Measurements from ENCODE around the gene SDHAF2. TPM values are rescaled to one million over a fixed set of nuclear protein-coding genes. Genes with fewer than 3 reads are reported as not detected.

Gene SDHAF2
- total and polyA plus RNA-seq, 2 of the 13 experiments (the other 11 are each of a cell fraction or from before 2014, with no cell fraction given): 44.2 to 70.4 TPM

- TF ChIP-seq CSRNP1 (CRISPR knock-in tag; IDR thresholded peaks at IDR 0.05) (0 out of 2 replicates have a peak, but pooled peaks have one; percentile 47), TARDBP (CRISPR knock-in tag; IDR thresholded peaks at IDR 0.05) (peak; percentile 72), ZNF407 (CRISPR knock-in tag; IDR thresholded peaks at IDR 0.05; ENCODE audit: not compliant biosample characterization) (peak; percentile 83), SIX1 (CRISPR knock-in tag; IDR thresholded peaks at IDR 0.05; ENCODE audit: borderline replicate concordance) (no peak), IRF9 (CRISPR knock-in tag; IDR thresholded peaks at IDR 0.05; ENCODE audit: borderline replicate concordance) (peak; percentile 37; the same call in 1 of the 2 replicates), PBX3 (CRISPR knock-in tag; IDR thresholded peaks at IDR 0.05; ENCODE audit: borderline replicate concordance) (0 out of 2 replicates have a peak, but pooled peaks have one; percentile 68), ATAD3A (CRISPR knock-in tag; IDR thresholded peaks at IDR 0.05) (no peak; the same call in 1 of the 2 replicates), LRRFIP1 (CRISPR knock-in tag; conservative IDR thresholded peaks at IDR 0.05) (no peak), ZNF275 (CRISPR knock-in tag; IDR thresholded peaks at IDR 0.05; ENCODE audit: borderline replicate concordance) (peak; percentile 84)
Observed at GRCh38 chr11:61429691-61430582, at the start of gene SDHAF2, which contains the start of gene CPSF7 (continued).
